HT1080 (cell line): ENCODE data around the gene PPP3R1. TPM values are rescaled to one million over a fixed set of nuclear protein-coding genes. Genes with fewer than 3 reads are reported as not detected.

Experiments used
- DNase-seq: peaks from one replicate; pipeline ENCODE4 v3.0.0-alpha.2; 2015; ENCODE audit warnings: low read depth
- polyA plus RNA-seq, 2 experiments: library from polyadenylated mRNA; depleted of rRNA; stranded (reverse); fragments of >200 nt; gene quantifications; 2 replicates each; pipeline ENCODE4 v1.2.3, GENCODE V29; 2015
- total RNA-seq: library from RNA; depleted of rRNA; stranded (reverse); fragments of >200 nt; shearing (Covaris generic); gene quantifications from 2 replicates; pipeline ENCODE4 v1.2.3, GENCODE V29; 2014; rRNA removed

Gene PPP3R1
- total RNA-seq = 13.1 and 22.4 TPM in 2 replicates
- 55.6 and 69.2 TPM in 2 replicates for polyA plus RNA-seq (2015; cell fraction: cytosol; rRNA removed)
- 39.8 and 56.5 TPM in 2 replicates for polyA plus RNA-seq (2015; cell fraction: nucleus; rRNA removed)

GRCh38 chr2:68252400-68253218, at the start of gene PPP3R1:
TSS of gene PPP3R1 (minus strand) at chr2:68252532. CDS start at chr2:68252127, 405 bp downstream.
- DNase-seq = peak; percentile 91

- no peak for DNase-seq
Observed at GRCh38 chr2:68295516-68295915, 43.2 kb upstream of the PPP3R1 start.

- DNase-seq = no peak
Observed at GRCh38 chr2:68294913-68295312, 42.6 kb upstream of the PPP3R1 start.

- DNase-seq = no peak
Observed at GRCh38 chr2:68294187-68294586, 41.9 kb upstream of the PPP3R1 start.

- DNase-seq = no peak
Observed at GRCh38 chr2:68293755-68294154, 41.4 kb upstream of the PPP3R1 start.

GRCh38 chr2:68293024-68293423, 40.7 kb upstream of the PPP3R1 start:
- DNase-seq = no peak

GRCh38 chr2:68292108-68292710, 39.9 kb upstream of the PPP3R1 start:
- no peak for DNase-seq

- no peak for DNase-seq
Observed at GRCh38 chr2:68291314-68291713, 39.0 kb upstream of the PPP3R1 start.

GRCh38 chr2:68290901-68291300, 38.6 kb upstream of the PPP3R1 start:
- DNase-seq = no peak

GRCh38 chr2:68287580-68288441, 35.5 kb upstream of the PPP3R1 start:
- no peak for DNase-seq

GRCh38 chr2:68284896-68285295, 32.6 kb upstream of the PPP3R1 start:
- DNase-seq = no peak

- DNase-seq = no peak
Observed at GRCh38 chr2:68283419-68283812, 31.1 kb upstream of the PPP3R1 start.

- DNase-seq = no peak
Observed at GRCh38 chr2:68282811-68283418, 30.6 kb upstream of the PPP3R1 start.

- DNase-seq = no peak
Observed at GRCh38 chr2:68280796-68281195, 28.5 kb upstream of the PPP3R1 start.

- DNase-seq = no peak
Observed at GRCh38 chr2:68280348-68280747, 28.0 kb upstream of the PPP3R1 start.

- no peak for DNase-seq
Observed at GRCh38 chr2:68279691-68280090, 27.4 kb upstream of the PPP3R1 start.

- no peak for DNase-seq
Observed at GRCh38 chr2:68278169-68278568, 25.8 kb upstream of the PPP3R1 start.

GRCh38 chr2:68274022-68274421, 21.7 kb upstream of the PPP3R1 start:
- no peak for DNase-seq

- DNase-seq = no peak
Observed at GRCh38 chr2:68272246-68272994, 20.1 kb upstream of the PPP3R1 start.

- no peak for DNase-seq
Observed at GRCh38 chr2:68266655-68267054, 14.3 kb upstream of the PPP3R1 start.

- DNase-seq = no peak
Observed at GRCh38 chr2:68263632-68264031, 11.3 kb upstream of the PPP3R1 start.
